ENCODE data around the gene BDKRB2. TPM values are rescaled to one million over a fixed set of nuclear protein-coding genes. Genes with fewer than 3 reads are reported as not detected.

BDKRB2 gene
- polyA plus RNA-seq, 2 of the 4 experiments (the other 2 are of a cell fraction): 13.9 to 21.6 TPM

DNA sequence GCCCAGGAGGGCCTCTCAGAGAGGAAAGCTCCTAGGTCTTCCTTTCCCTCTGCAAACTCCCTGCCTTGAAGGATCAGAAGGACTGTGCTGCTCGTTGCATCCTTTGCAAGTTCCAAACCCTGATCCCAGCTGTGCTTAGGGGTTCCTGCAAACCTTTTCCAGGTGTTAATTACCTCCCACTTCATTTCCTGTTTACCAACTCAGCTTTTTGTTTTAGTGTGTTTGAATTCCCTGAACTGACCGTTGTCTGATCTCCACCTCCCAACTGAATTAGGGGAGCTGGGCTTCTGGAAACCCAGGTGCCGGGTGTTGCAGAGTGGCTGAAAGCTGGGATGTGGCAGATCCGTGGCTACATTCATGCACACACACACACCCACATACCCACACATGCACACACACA lies 30.8 kb downstream of the BDKRB2 start:
- H3K4me3 ChIP-seq: no peak overlapping the region
- CTCF ChIA-PET: interaction anchor here (1.1 to 1.4 kb wide), 2 partner anchors 11 to 135 kb away, joined by 4 read pairs; no protein-coding TSS in a partner anchor
- FAIRE-seq: no peak
- H3K4me1 ChIP-seq: peaks cover 17% of the 10 kb centered on the region
- no peaks in the 10 kb centered on the region for H3K9me3 ChIP-seq
- DNase-seq (ENCODE audit: low read depth in 1 of 2, low spot score in 1 of 2): no peak
- ATAC-seq: no peak
- H3K27ac ChIP-seq: no peak overlapping the region
- WGBS (ENCODE audit: missing lambda C conversion rate): 68% methylated on average over 4 of the region's 4 CpGs
- no peak for TF ChIP-seq NPAS2 (CRISPR knock-in tag; IDR thresholded peaks at IDR 0.05; ENCODE audit: borderline replicate concordance)
- TF ChIP-seq SMC3 (IDR thresholded peaks at IDR 0.05): no peak
- TF ChIP-seq, protein P1, sequence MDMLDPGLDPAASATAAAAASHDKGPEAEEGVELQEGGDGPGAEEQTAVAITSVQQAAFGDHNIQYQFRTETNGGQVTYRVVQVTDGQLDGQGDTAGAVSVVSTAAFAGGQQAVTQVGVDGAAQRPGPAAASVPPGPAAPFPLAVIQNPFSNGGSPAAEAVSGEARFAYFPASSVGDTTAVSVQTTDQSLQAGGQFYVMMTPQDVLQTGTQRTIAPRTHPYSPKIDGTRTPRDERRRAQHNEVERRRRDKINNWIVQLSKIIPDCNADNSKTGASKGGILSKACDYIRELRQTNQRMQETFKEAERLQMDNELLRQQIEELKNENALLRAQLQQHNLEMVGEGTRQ (IDR thresholded peaks at IDR 0.05): no peak
- TF ChIP-seq MYC (IDR thresholded peaks at IDR 0.05; ENCODE audit: borderline replicate concordance, low read length): no peak
- no peak for TF ChIP-seq ZFP36 (IDR thresholded peaks at IDR 0.05; ENCODE audit: borderline replicate concordance, partially characterized antibody)
- no peak for TF ChIP-seq HEYL (CRISPR knock-in tag; IDR thresholded peaks at IDR 0.05)
- TF ChIP-seq SREBF2 (IDR thresholded peaks at IDR 0.05): no peak
- no peak for TF ChIP-seq ESRRA (IDR thresholded peaks at IDR 0.05; ENCODE audit: borderline replicate concordance, low read length)
- TF ChIP-seq TFCP2L1 (CRISPR knock-in tag; IDR thresholded peaks at IDR 0.05): no peak
- no peak for TF ChIP-seq ZSCAN20 (CRISPR knock-in tag; IDR thresholded peaks at IDR 0.05)
- no peak for TF ChIP-seq ZNF302 (CRISPR knock-in tag; IDR thresholded peaks at IDR 0.05)
- TF ChIP-seq, protein P2, sequence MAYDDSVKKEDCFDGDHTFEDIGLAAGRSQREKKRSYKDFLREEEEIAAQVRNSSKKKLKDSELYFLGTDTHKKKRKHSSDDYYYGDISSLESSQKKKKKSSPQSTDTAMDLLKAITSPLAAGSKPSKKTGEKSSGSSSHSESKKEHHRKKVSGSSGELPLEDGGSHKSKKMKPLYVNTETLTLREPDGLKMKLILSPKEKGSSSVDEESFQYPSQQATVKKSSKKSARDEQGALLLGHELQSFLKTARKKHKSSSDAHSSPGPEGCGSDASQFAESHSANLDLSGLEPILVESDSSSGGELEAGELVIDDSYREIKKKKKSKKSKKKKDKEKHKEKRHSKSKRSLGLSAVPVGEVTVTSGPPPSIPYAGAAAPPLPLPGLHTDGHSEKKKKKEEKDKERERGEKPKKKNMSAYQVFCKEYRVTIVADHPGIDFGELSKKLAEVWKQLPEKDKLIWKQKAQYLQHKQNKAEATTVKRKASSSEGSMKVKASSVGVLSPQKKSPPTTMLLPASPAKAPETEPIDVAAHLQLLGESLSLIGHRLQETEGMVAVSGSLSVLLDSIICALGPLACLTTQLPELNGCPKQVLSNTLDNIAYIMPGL (CRISPR knock-in tag; IDR thresholded peaks at IDR 0.05; ENCODE audit: borderline replicate concordance): no peak
- TF ChIP-seq, protein P3, sequence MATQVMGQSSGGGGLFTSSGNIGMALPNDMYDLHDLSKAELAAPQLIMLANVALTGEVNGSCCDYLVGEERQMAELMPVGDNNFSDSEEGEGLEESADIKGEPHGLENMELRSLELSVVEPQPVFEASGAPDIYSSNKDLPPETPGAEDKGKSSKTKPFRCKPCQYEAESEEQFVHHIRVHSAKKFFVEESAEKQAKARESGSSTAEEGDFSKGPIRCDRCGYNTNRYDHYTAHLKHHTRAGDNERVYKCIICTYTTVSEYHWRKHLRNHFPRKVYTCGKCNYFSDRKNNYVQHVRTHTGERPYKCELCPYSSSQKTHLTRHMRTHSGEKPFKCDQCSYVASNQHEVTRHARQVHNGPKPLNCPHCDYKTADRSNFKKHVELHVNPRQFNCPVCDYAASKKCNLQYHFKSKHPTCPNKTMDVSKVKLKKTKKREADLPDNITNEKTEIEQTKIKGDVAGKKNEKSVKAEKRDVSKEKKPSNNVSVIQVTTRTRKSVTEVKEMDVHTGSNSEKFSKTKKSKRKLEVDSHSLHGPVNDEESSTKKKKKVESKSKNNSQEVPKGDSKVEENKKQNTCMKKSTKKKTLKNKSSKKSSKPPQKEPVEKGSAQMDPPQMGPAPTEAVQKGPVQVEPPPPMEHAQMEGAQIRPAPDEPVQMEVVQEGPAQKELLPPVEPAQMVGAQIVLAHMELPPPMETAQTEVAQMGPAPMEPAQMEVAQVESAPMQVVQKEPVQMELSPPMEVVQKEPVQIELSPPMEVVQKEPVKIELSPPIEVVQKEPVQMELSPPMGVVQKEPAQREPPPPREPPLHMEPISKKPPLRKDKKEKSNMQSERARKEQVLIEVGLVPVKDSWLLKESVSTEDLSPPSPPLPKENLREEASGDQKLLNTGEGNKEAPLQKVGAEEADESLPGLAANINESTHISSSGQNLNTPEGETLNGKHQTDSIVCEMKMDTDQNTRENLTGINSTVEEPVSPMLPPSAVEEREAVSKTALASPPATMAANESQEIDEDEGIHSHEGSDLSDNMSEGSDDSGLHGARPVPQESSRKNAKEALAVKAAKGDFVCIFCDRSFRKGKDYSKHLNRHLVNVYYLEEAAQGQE (IDR thresholded peaks at IDR 0.05): no peak
- TF ChIP-seq PHF8 (IDR thresholded peaks at IDR 0.05; ENCODE audit: borderline replicate concordance, low read depth): no peak
- TF ChIP-seq FOSB (CRISPR knock-in tag; IDR thresholded peaks at IDR 0.05): no peak
- POLR2A ChIA-PET: no interaction called here
- H3K4me2 ChIP-seq: no peak overlapping the region

DNA sequence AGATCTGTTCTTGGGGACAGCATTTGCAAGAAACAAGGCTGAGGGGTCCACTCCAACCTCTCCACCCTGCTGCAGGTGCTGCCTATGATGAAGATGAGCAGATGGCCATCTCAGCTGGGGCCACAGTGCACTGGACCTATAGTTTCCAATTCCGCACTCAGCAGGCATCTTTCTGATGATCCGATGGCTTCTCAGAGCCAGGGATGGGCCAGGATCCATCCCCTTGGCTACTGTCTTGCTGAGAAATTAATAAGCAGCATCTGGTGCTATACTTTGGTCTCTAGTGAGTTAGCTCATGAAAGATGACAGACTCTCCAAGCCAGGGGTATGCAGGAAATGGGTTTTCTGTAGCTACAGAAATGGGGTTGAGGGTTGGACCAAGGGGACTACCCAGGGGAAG lies 33.0 kb downstream of the BDKRB2 start:
- Histone ChIP-seq H3K4me2 (no peak overlapping the region), H3K4me1 (peaks cover 17% of the 10 kb centered on the region), H3K9me3 (no peaks in the 10 kb centered on the region), H3K4me3 (no peak overlapping the region), H3K27ac (no peak overlapping the region)
- no peak for TF ChIP-seq PHF8 (IDR thresholded peaks at IDR 0.05; ENCODE audit: borderline replicate concordance, low read depth)
- FAIRE-seq: no peak
- POLR2A ChIA-PET: no interaction called here
- DNase-seq (ENCODE audit: low read depth in 1 of 2, low spot score in 1 of 2): no peak
- 89% methylated on average over 2 of the region's 2 CpGs for WGBS (ENCODE audit: missing lambda C conversion rate)
- ATAC-seq: no peak
- CTCF ChIA-PET: no interaction called here

GRCh38 chr14:96238676-96239265 lies 34.1 kb downstream of the BDKRB2 start:
- DNase-seq (ENCODE audit: low read depth in 1 of 2, low spot score in 1 of 2): no peak
- no peak overlapping the region for H3K4me3 ChIP-seq

More at GRCh38 chr14:96238676-96239265, 34.1 kb downstream of the BDKRB2 start:
- WGBS (ENCODE audit: missing lambda C conversion rate): 56% methylated on average over 6 of the region's 7 CpGs
- no peak for FAIRE-seq
- ATAC-seq: no peak
- Histone ChIP-seq H3K4me1 (peaks cover 17% of the 10 kb centered on the region), H3K9me3 (no peaks in the 10 kb centered on the region), H3K4me2 (no peak overlapping the region), H3K27ac (peak overlapping the region in 1 of 2 experiments; percentile 30; a peak in 3 of 6 replicates)
- CTCF ChIA-PET: interaction anchor here (1.1 to 1.4 kb wide), 2 partner anchors 15 to 138 kb away, joined by 3 to 4 read pairs; no protein-coding TSS in a partner anchor
- TF ChIP-seq POLR2AphosphoS2 (conservative IDR thresholded peaks at IDR 0.05; ENCODE audit: low read length) (no peak), RAD21 (conservative IDR thresholded peaks at IDR 0.05 in 1 of 2, IDR thresholded peaks at IDR 0.05 in 1 of 2) (no peak), HOXA7 (CRISPR knock-in tag; IDR thresholded peaks at IDR 0.05) (no peak), SREBF2 (IDR thresholded peaks at IDR 0.05) (no peak)
- TF ChIP-seq, protein P1 (IDR thresholded peaks at IDR 0.05): no peak
- TF ChIP-seq, protein P2 (CRISPR knock-in tag; IDR thresholded peaks at IDR 0.05; ENCODE audit: borderline replicate concordance): no peak
- POLR2A ChIA-PET: no interaction called here
